ENCODE results near the gene ALAD. TPM values are rescaled to one million over a fixed set of nuclear protein-coding genes. Genes with fewer than 3 reads are reported as not detected.
A peak's percentile ranks its signal among the peaks of the same experiment; 100 is the strongest.

ALAD gene
- total and polyA plus RNA-seq, 2 experiments from 2014 or later = 19.1 to 20.3 TPM

DNA sequence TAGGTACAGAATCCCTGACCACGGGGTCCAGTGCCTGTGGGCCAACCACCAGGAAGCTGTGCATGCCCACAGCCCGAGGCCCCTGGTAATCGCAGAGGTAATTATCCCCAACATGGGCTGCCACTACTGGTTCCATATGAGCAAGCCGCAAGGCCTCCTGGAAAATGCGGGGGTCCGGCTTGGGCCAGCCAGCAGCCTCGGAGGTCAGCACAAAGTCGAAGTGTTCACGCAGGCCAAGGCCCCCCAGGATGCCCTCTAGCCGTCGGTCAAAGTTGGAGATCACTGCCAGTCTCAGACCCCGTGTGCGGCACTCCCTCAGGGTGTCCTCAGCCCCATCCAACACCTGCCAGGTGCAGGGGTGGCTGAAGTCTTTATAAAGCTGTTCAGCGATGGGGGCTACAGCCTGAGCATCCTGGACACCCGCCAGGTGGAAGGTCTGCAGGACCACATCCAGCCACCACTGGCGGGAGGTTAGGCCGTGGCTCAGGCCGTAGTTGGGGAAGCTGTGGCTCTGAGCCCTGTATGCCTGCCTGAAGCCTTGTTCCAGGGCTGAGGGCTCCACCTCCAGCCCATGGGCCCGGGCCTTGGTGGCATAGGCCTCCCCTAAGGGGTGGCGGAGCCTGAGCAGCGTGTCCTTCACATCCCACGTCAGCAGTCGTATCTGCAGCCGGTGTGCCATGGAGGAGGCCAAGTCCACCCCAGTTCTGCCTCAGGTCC lies 27.2 kb downstream of the ALAD start:
- DNase-seq (ENCODE audit: low read depth in 1 of 2, low spot score in 1 of 2) = no peak
- H3K4me1 ChIP-seq (ENCODE audit: low read depth) = peaks cover 5% of the 10 kb centered on the region
- no peak for TF ChIP-seq CTCF (IDR thresholded peaks at IDR 0.05; ENCODE audit: low read depth, low read length)

GRCh38 chr9:113373256-113373655 lies 27.8 kb downstream of the ALAD start:
- H3K4me1 ChIP-seq (ENCODE audit: low read depth) = no peaks in the 10 kb centered on the region

More for the DNA sequence above, 27.2 kb downstream of the ALAD start:
- Histone ChIP-seq H3K36me3 (peaks cover 7% of the 10 kb centered on the region), H3K27ac (peak overlapping the region; percentile 8), H3K27me3 (no peaks in the 10 kb centered on the region), H3K4me3 (no peak overlapping the region), H3K9me3 (ENCODE audit: low read depth) (no peaks in the 10 kb centered on the region)

GRCh38 chr9:113372059-113372458 lies 29.0 kb downstream of the ALAD start:
- Histone ChIP-seq H3K27me3 (no peaks in the 10 kb centered on the region), H3K27ac (no peak overlapping the region), H3K4me3 (no peak overlapping the region), H3K4me1 (ENCODE audit: low read depth) (no peaks in the 10 kb centered on the region), H3K36me3 (peaks cover 7% of the 10 kb centered on the region), H3K9me3 (ENCODE audit: low read depth) (no peaks in the 10 kb centered on the region)
- no peak for DNase-seq (ENCODE audit: low read depth in 1 of 2, low spot score in 1 of 2)
- TF ChIP-seq CTCF (IDR thresholded peaks at IDR 0.05; ENCODE audit: low read depth, low read length) = no peak

More at GRCh38 chr9:113373256-113373655, 27.8 kb downstream of the ALAD start:
- Histone ChIP-seq H3K4me3 (no peak overlapping the region), H3K36me3 (peaks cover 7% of the 10 kb centered on the region), H3K27me3 (no peaks in the 10 kb centered on the region), H3K27ac (peak overlapping the region; percentile 8), H3K9me3 (ENCODE audit: low read depth) (no peaks in the 10 kb centered on the region)
- DNase-seq (ENCODE audit: low read depth in 1 of 2, low spot score in 1 of 2) = no peak
- no peak for TF ChIP-seq CTCF (IDR thresholded peaks at IDR 0.05; ENCODE audit: low read depth, low read length)

DNA sequence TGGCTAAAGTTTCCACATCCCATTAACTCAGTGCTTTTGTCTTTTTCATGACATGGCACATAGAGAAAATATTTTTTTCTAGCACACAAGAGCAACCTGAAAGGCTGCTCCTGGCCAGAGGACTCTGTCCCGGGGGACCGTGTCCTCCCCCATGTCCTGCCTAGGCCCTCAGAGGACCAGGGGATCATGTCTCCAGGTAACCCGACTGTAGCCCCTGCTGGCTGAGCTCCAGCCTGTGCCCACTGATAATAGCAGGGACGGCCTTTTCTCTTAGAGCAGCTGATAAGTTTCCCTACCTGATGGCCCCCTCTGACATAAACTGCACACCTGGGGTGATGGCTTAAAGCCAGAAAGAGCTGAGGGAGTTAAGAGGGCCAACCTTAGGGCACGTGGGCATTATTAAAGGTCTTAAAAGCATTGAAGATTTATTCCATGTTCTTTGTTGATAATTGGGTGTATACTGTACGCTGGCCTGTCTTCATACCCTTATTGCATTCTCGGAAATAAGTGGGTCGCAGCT lies 30.2 kb downstream of the ALAD start:
- H3K27me3 ChIP-seq = no peaks in the 10 kb centered on the region
- no peak overlapping the region for H3K27ac ChIP-seq
- no peaks in the 10 kb centered on the region for H3K9me3 ChIP-seq (ENCODE audit: low read depth)
- no peak for DNase-seq (ENCODE audit: low read depth in 1 of 2, low spot score in 1 of 2)
- peaks cover 7% of the 10 kb centered on the region for H3K36me3 ChIP-seq
- TF ChIP-seq CTCF (IDR thresholded peaks at IDR 0.05; ENCODE audit: low read depth, low read length) = no peak
- H3K4me1 ChIP-seq (ENCODE audit: low read depth) = no peaks in the 10 kb centered on the region
- H3K4me3 ChIP-seq = no peak overlapping the region

- no peak for DNase-seq (ENCODE audit: low read depth in 1 of 2, low spot score in 1 of 2)
- no peak overlapping the region for H3K4me3 ChIP-seq
- TF ChIP-seq CTCF (IDR thresholded peaks at IDR 0.05; ENCODE audit: low read depth, low read length) = no peak
- no peak overlapping the region for H3K27ac ChIP-seq
- H3K27me3 ChIP-seq = no peaks in the 10 kb centered on the region
- no peaks in the 10 kb centered on the region for H3K9me3 ChIP-seq (ENCODE audit: low read depth)
- H3K36me3 ChIP-seq = peaks cover 7% of the 10 kb centered on the region
- no peaks in the 10 kb centered on the region for H3K4me1 ChIP-seq (ENCODE audit: low read depth)
Measured at GRCh38 chr9:113369855-113370140, 31.3 kb downstream of the ALAD start.

Data from cardiac muscle cell (in vitro differentiated cells and primary cell).